Measurements from ENCODE around the gene SCAF11.

GRCh38 chr12:45918818-45919217, 71.6 kb downstream of the SCAF11 start:
- TF ChIP-seq, protein P1, sequence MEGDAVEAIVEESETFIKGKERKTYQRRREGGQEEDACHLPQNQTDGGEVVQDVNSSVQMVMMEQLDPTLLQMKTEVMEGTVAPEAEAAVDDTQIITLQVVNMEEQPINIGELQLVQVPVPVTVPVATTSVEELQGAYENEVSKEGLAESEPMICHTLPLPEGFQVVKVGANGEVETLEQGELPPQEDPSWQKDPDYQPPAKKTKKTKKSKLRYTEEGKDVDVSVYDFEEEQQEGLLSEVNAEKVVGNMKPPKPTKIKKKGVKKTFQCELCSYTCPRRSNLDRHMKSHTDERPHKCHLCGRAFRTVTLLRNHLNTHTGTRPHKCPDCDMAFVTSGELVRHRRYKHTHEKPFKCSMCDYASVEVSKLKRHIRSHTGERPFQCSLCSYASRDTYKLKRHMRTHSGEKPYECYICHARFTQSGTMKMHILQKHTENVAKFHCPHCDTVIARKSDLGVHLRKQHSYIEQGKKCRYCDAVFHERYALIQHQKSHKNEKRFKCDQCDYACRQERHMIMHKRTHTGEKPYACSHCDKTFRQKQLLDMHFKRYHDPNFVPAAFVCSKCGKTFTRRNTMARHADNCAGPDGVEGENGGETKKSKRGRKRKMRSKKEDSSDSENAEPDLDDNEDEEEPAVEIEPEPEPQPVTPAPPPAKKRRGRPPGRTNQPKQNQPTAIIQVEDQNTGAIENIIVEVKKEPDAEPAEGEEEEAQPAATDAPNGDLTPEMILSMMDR (IDR thresholded peaks at IDR 0.05), result no peak
- TF ChIP-seq POLR2A (IDR thresholded peaks at IDR 0.05), result no peak
- TF ChIP-seq EP300 (IDR thresholded peaks at IDR 0.05), result no peak
